H1 (cell line): ENCODE results near the gene SMAD6. TPM values are rescaled to one million over a fixed set of nuclear protein-coding genes. Genes with fewer than 3 reads are reported as not detected.

ENCODE experiments used
- CTCF ChIA-PET: fragments of 300-600 bp; sonication (Branson Sonifier 250); formaldehyde crosslinking; loops from one replicate; lab custom pipeline; 2021; ENCODE audit not compliant: partially characterized antibody; lab: Charles Lee
- POLR2A ChIA-PET: fragments of 300-600 bp; sonication (Branson Sonifier 250); formaldehyde crosslinking; loops from one replicate; lab custom pipeline; 2021; ENCODE audit warnings: inconsistent platforms; ENCODE audit not compliant: partially characterized antibody; lab: Charles Lee
- DNase-seq, 2 experiments: peaks; one replicate each; pipeline versions ENCODE4 v3.0.0 to v3.0.0-alpha.2; 2010 to 2022; ENCODE audit warnings: low spot score in 2 of 2, low read depth in 1 of 2, mixed read lengths in 1 of 2
- FAIRE-seq: peaks from 2 replicates; lab custom pipeline; 2011; peaks lifted over from hg19 to GRCh38; lab: Jason Lieb, UNC
- H2AFZ ChIP-seq: 2 replicates; pipeline ENCODE4 v1.8.1; 2012; ENCODE audit warnings: low read length, inconsistent platforms
- H2AK5ac ChIP-seq: 2 replicates; pipeline ENCODE4 v1.6.1; 2013; ENCODE audit warnings: low read depth, low read length
- H2BK120ac ChIP-seq: replicated peaks from 2 replicates; pipeline ENCODE3; 2013; ENCODE audit warnings: low read depth, low read length, inconsistent platforms
- H2BK12ac ChIP-seq: 2 replicates; pipeline ENCODE4 v1.6.1; 2013; ENCODE audit warnings: low read depth, low read length
- H2BK15ac ChIP-seq: 2 replicates; pipeline ENCODE4 v1.6.1; 2013; ENCODE audit warnings: low read length
- H2BK20ac ChIP-seq: 2 replicates; pipeline ENCODE4 v1.6.1; 2013; ENCODE audit warnings: low read length
- H2BK5ac ChIP-seq: 2 replicates; pipeline ENCODE4 v1.6.1; 2013; ENCODE audit warnings: low read depth, low read length
- H3K14ac ChIP-seq: 2 replicates; pipeline ENCODE4 v1.6.1; 2013; ENCODE audit warnings: inconsistent platforms; ENCODE audit not compliant: insufficient read length
- H3K18ac ChIP-seq: 2 replicates; pipeline ENCODE4 v1.6.1; 2013; ENCODE audit warnings: low read length; ENCODE audit errors: extremely low read depth
- H3K23ac ChIP-seq: 2 replicates; pipeline ENCODE4 v1.6.1; 2013; ENCODE audit warnings: inconsistent platforms; ENCODE audit not compliant: insufficient read length
- H3K23me2 ChIP-seq: 2 replicates; pipeline ENCODE4 v1.6.1; 2013; ENCODE audit warnings: low read depth, low read length
- H3K27ac ChIP-seq: 2 replicates; pipeline ENCODE4 v1.6.1; 2011; ENCODE audit warnings: low read depth, low read length, inconsistent platforms
- H3K27me3 ChIP-seq, 4 experiments: replicated peaks in 1 of 4; 1 replicate in 1 of 4; 2 replicates in 3 of 4; pipeline versions ENCODE4 v1.6.1 to v1.8.1; 2011 to 2013; ENCODE audit warnings: low read length in 3 of 4, mild to moderate bottlenecking in 3 of 4, inconsistent platforms in 2 of 4, mixed read lengths in 2 of 4, moderate library complexity in 1 of 4; ENCODE audit not compliant: control insufficient read depth in 3 of 4, insufficient read depth in 3 of 4; ENCODE audit errors: extremely low read depth in 1 of 4
- H3K36me3 ChIP-seq, 4 experiments: 2 replicates each; pipeline versions ENCODE4 v1.6.1 to v1.8.1; 2011 to 2013; ENCODE audit warnings: mild to moderate bottlenecking in 4 of 4, low read length in 3 of 4, moderate library complexity in 2 of 4, control low read depth in 1 of 4, inconsistent platforms in 1 of 4; ENCODE audit not compliant: insufficient read depth in 4 of 4, control insufficient read depth in 2 of 4
- H3K4ac ChIP-seq: replicated peaks from 2 replicates; pipeline ENCODE3; 2013; ENCODE audit warnings: low read length, low read depth, mixed read lengths, inconsistent platforms; ENCODE audit not compliant: insufficient read length
- H3K4me1 ChIP-seq, 4 experiments: replicated peaks in 1 of 4; 1 replicate in 1 of 4; 2 replicates in 3 of 4; pipeline versions ENCODE4 v1.6.1 to v1.8.1; 2011 to 2013; ENCODE audit warnings: low read length in 3 of 4, inconsistent platforms in 2 of 4, mixed read lengths in 1 of 4; ENCODE audit not compliant: insufficient read depth in 4 of 4, control insufficient read depth in 3 of 4
- H3K4me2 ChIP-seq, 2 experiments: 2 replicates each; pipeline versions ENCODE4 v1.6.1 to v1.8.1; 2011 to 2013; ENCODE audit warnings: low read depth in 2 of 2, low read length in 2 of 2, control low read depth in 1 of 2, inconsistent platforms in 1 of 2, mild to moderate bottlenecking in 1 of 2; ENCODE audit not compliant: insufficient read depth in 1 of 2
- H3K4me3 ChIP-seq, 4 experiments: fragments of 200-600, 300-600 bp in 1 of 4; sonication (generic), shearing (Covaris generic), sonication (Bioruptor Twin) in 1 of 4; 2 replicates each; pipeline versions ENCODE4 v1.5.1 to v1.8.1; 2011 to 2016; ENCODE audit warnings: low read length in 4 of 4, low read depth in 3 of 4, control low read depth in 2 of 4, inconsistent platforms in 2 of 4, mild to moderate bottlenecking in 2 of 4, mixed read lengths in 1 of 4, moderate library complexity in 1 of 4; ENCODE audit not compliant: insufficient read depth in 2 of 4; ENCODE audit errors: extremely low read depth in 1 of 4
- H3K56ac ChIP-seq: replicated peaks from 2 replicates; pipeline ENCODE3; 2013; ENCODE audit warnings: low read depth, mild to moderate bottlenecking, mixed read lengths, low read length, inconsistent platforms; ENCODE audit not compliant: insufficient read length
- H3K79me1 ChIP-seq: 2 replicates; pipeline ENCODE4 v1.6.1; 2013; ENCODE audit warnings: low read depth, low read length, control low read depth
- H3K79me2 ChIP-seq, 2 experiments: 2 replicates each; pipeline versions ENCODE4 v1.6.1 to v1.8.1; 2012 to 2013; ENCODE audit warnings: low read length in 2 of 2, mild to moderate bottlenecking in 2 of 2, inconsistent platforms in 1 of 2; ENCODE audit not compliant: insufficient read depth in 2 of 2, control insufficient read depth in 1 of 2
- H3K9ac ChIP-seq, 4 experiments: replicated peaks in 1 of 4; 1 replicate in 1 of 4; 2 replicates in 3 of 4; pipeline versions ENCODE4 v1.6.1 to v1.8.1; 2011 to 2013; ENCODE audit warnings: low read depth in 3 of 4, low read length in 3 of 4, control low read depth in 2 of 4, mild to moderate bottlenecking in 2 of 4, moderate library complexity in 2 of 4, inconsistent platforms in 1 of 4; ENCODE audit errors: extremely low read depth in 1 of 4
- H3K9me3 ChIP-seq, 2 experiments: 2 replicates each; pipeline versions ENCODE4 v1.6.1 to v1.8.1; 2012 to 2013; ENCODE audit warnings: mild to moderate bottlenecking in 2 of 2, moderate library complexity in 2 of 2, control low read depth in 1 of 2, inconsistent platforms in 1 of 2, low read depth in 1 of 2, low read length in 1 of 2, mixed read lengths in 1 of 2; ENCODE audit not compliant: insufficient read depth in 2 of 2
- H4K20me1 ChIP-seq, 2 experiments: replicated peaks in 1 of 2; 2 replicates each; pipeline versions ENCODE3 to v1.8.1; 2011 to 2013; ENCODE audit warnings: inconsistent platforms in 2 of 2, low read length in 2 of 2, mild to moderate bottlenecking in 1 of 2; ENCODE audit not compliant: insufficient read depth in 2 of 2, control insufficient read depth in 1 of 2
- H4K5ac ChIP-seq: 2 replicates; pipeline ENCODE4 v1.6.1; 2013; ENCODE audit warnings: low read length, low read depth, mixed read lengths, inconsistent platforms; ENCODE audit not compliant: insufficient read length
- H4K8ac ChIP-seq: 2 replicates; pipeline ENCODE4 v1.8.0; 2013; ENCODE audit warnings: mild to moderate bottlenecking, moderate library complexity, low read length, inconsistent platforms; ENCODE audit not compliant: insufficient read depth; ENCODE audit errors: extremely low read depth
- H4K91ac ChIP-seq: replicated peaks from 2 replicates; pipeline ENCODE3; 2013; ENCODE audit warnings: low read length, mixed read lengths, inconsistent platforms; ENCODE audit not compliant: insufficient read length
- CHD1 ChIP-seq: IDR thresholded peaks from 2 replicates; pipeline ENCODE4 v1.6.1; 2012; ENCODE audit warnings: low read depth, low read length, improper control_type of control experiment
- CREB1 ChIP-seq: IDR thresholded peaks from 2 replicates; pipeline ENCODE4 v1.6.1; 2012; ENCODE audit warnings: inconsistent platforms
- E2F6 ChIP-seq: IDR thresholded peaks from 2 replicates; pipeline ENCODE4 v1.6.1; 2012; ENCODE audit warnings: inconsistent platforms
- EP300 ChIP-seq, 2 experiments: IDR thresholded peaks; 1 replicate in 1 of 2; 2 replicates in 1 of 2; pipeline ENCODE4 v1.6.1; 2011 to 2012; ENCODE audit warnings: low read depth in 2 of 2, low read length in 2 of 2, mild to moderate bottlenecking in 2 of 2, borderline replicate concordance in 1 of 2, inconsistent platforms in 1 of 2, moderate library complexity in 1 of 2
- HDAC6 ChIP-seq: IDR thresholded peaks from one replicate; pipeline ENCODE4 v1.7.1; 2012; ENCODE audit warnings: low read depth, mild to moderate bottlenecking, inconsistent platforms, low read length, moderate library complexity
- NANOG ChIP-seq: IDR thresholded peaks from 2 replicates; pipeline ENCODE4 v1.6.1; 2011; ENCODE audit warnings: low read length, low read depth, mild to moderate bottlenecking, inconsistent platforms; ENCODE audit not compliant: insufficient read depth, poor library complexity, severe bottlenecking
- NRF1 ChIP-seq: IDR thresholded peaks from 2 replicates; pipeline ENCODE4 v1.6.1; 2011; ENCODE audit warnings: mild to moderate bottlenecking, low read depth, low read length, improper control_type of control experiment
- SIX5 ChIP-seq: IDR thresholded peaks from 2 replicates; pipeline ENCODE4 v1.6.1; 2011; ENCODE audit warnings: mild to moderate bottlenecking, low read depth, low read length
- TAF7 ChIP-seq: optimal IDR thresholded peaks from 2 replicates; pipeline ENCODE3; 2011; ENCODE audit warnings: low read depth, mild to moderate bottlenecking, inconsistent platforms, low read length, moderate library complexity, borderline replicate concordance
- WGBS, 2 experiments: shearing (Covaris generic) in 1 of 2; methylation state at CpG; one replicate each; pipeline versions ENCODE4 v1.1.6 to v1.1.7; 2013 to 2015; ENCODE audit warnings: low lambda C conversion rate in 2 of 2, mixed read lengths in 2 of 2, inconsistent platforms in 1 of 2, low coverage in 1 of 2, missing lambda C conversion rate in 1 of 2; ENCODE audit not compliant: insufficient replicate concordance in 2 of 2, insufficient coverage in 1 of 2, insufficient read length in 1 of 2; ENCODE audit errors: extremely low coverage in 1 of 2, missing lambda C conversion rate in 1 of 2; 5-methylcytosine and 5-hydroxymethylcytosine counted together
- polyA plus RNA-seq, 7 experiments: library from polyadenylated mRNA; depleted of rRNA in 3 of 7; stranded (reverse) in 5 of 7; unstranded in 2 of 7; fragments of >200 nt in 5 of 7; fragments of 200-250 nt in 2 of 7; gene quantifications; 1 replicate in 5 of 7; 2 replicates in 1 of 7; 4 replicates in 1 of 7; pipeline versions ENCODE4 v1.2.1 to v1.2.3, GENCODE V29; 2011 to 2013; ENCODE audit warnings: missing spikeins in 2 of 7, mixed read lengths in 2 of 7
- total RNA-seq: library from RNA; stranded (reverse); fragmentation: NEBNext Ultra II Directional; extraction: Animal tissue kit (Norgen Biotek cat#: 25700); gene quantifications from 2 replicates; pipeline ENCODE4 v1.2.1, GENCODE V29; 2021

Gene SMAD6
- total and polyA plus RNA-seq, 2 of the 8 experiments (the other 6 are each of a cell fraction or from before 2014, with no cell fraction given), result 1.8 to 7.0 TPM

GRCh38 chr15:66757521-66757920, 55.5 kb downstream of the SMAD6 start:
- WGBS, 2 experiments, result 90% methylated on average over 11 of the region's 11 CpGs; no CpG with 5 or more reads in 1 of the 2 experiments
- CTCF ChIA-PET, result interaction anchor here (0.5 to 1.0 kb wide), 5 partner anchors 14 to 104 kb away, joined by 3 to 4 read pairs (median 3); no protein-coding TSS in a partner anchor

More at GRCh38 chr15:66757521-66757920, 55.5 kb downstream of the SMAD6 start:
- Histone ChIP-seq H3K14ac (no peak overlapping the region), H2AK5ac (no peak overlapping the region), H3K23ac (no peak overlapping the region), H3K79me2 (no peaks in the 10 kb centered on the region), H2BK5ac (no peak overlapping the region), H3K4me2 (no peak overlapping the region), H3K18ac (no peak overlapping the region), H2BK20ac (no peak overlapping the region), H4K20me1 (no peaks in the 10 kb centered on the region), H4K91ac (no peak overlapping the region), H3K4ac (no peak overlapping the region), H3K36me3 (peaks cover 0 to 3% (median 1%) of the 10 kb centered on the region in 4 experiments; a peak in 3 of 8 replicates), H3K9ac (no peak overlapping the region), H4K5ac (no peak overlapping the region), H2BK12ac (no peak overlapping the region), H3K4me3 (no peak overlapping the region), H3K9me3 (peaks cover 0 to 5% of the 10 kb centered on the region in 2 experiments; a peak in 2 of 4 replicates), H3K4me1 (peaks cover 0 to 4% (median 0%) of the 10 kb centered on the region in 4 experiments; a peak in 1 of 7 replicates), H2BK15ac (no peak overlapping the region), H3K27ac (no peak overlapping the region; the same call in 1 of the 2 replicates), H2BK120ac (no peak overlapping the region), H3K79me1 (no peaks in the 10 kb centered on the region), H3K56ac (no peak overlapping the region), H2AFZ (no peak overlapping the region), H3K23me2 (no peaks in the 10 kb centered on the region), H4K8ac (no peak overlapping the region)
- no peak for FAIRE-seq
- no peak for DNase-seq
- POLR2A ChIA-PET, result no interaction called here
- TF ChIP-seq CREB1, result no peak
- TF ChIP-seq NANOG, result no peak
- TF ChIP-seq EP300 (IDR thresholded peaks at IDR 0.05; ENCODE audit: borderline replicate concordance in 1 of 2, low read depth in 2 of 2, low read length in 2 of 2), result no peak
- no peak for TF ChIP-seq HDAC6
- TF ChIP-seq NRF1, result no peak
- no peak for TF ChIP-seq E2F6
- TF ChIP-seq CHD1, result no peak
- no peak for TF ChIP-seq SIX5
- TF ChIP-seq TAF7, result no peak
- TF ChIP-seq, all 59 proteins: peak for 0
- no peaks in the 10 kb centered on the region for H3K27me3 ChIP-seq
